Parathyroid adenoma (tissue), 2 donors: Measurements from ENCODE around the gene MRPL49.

Source experiments
- H2AFZ ChIP-seq: fragments of 300-600 bp; sonication (generic); one replicate; pipeline ENCODE4 v1.7.0; 2017; ENCODE audit warnings: antibody characterized with exemption, mild to moderate bottlenecking
- H3K27ac ChIP-seq: fragments of 300-600 bp; sonication (generic); one replicate; pipeline ENCODE4 v1.7.0; 2017
- H3K27me3 ChIP-seq: fragments of 300-600 bp; sonication (generic); one replicate; pipeline ENCODE4 v1.7.0; 2017; ENCODE audit warnings: low read length; ENCODE audit not compliant: control insufficient read depth, insufficient read depth
- H3K36me3 ChIP-seq: fragments of 300-600 bp; sonication (generic); one replicate; pipeline ENCODE4 v1.7.0; 2017; ENCODE audit warnings: low read length; ENCODE audit not compliant: control insufficient read depth, insufficient read depth
- H3K4me1 ChIP-seq: fragments of 300-600 bp; sonication (generic); one replicate; pipeline ENCODE4 v1.7.0; 2017; ENCODE audit warnings: control low read depth
- H3K4me2 ChIP-seq: fragments of 300-600 bp; sonication (generic); one replicate; pipeline ENCODE4 v1.7.0; 2017; ENCODE audit warnings: low read length
- H3K4me3 ChIP-seq: fragments of 300-600 bp; sonication (generic); one replicate; pipeline ENCODE4 v1.7.0; 2017; ENCODE audit warnings: low read depth, low read length
- H3K79me2 ChIP-seq: fragments of 300-600 bp; sonication (generic); one replicate; pipeline ENCODE4 v1.7.0; 2017; ENCODE audit warnings: control low read depth
- H3K9ac ChIP-seq: fragments of 300-600 bp; sonication (generic); one replicate; pipeline ENCODE4 v1.7.0; 2017; ENCODE audit warnings: mild to moderate bottlenecking
- H3K9me3 ChIP-seq: fragments of 300-600 bp; sonication (generic); one replicate; pipeline ENCODE4 v1.7.0; 2017; ENCODE audit warnings: low read length; ENCODE audit not compliant: control insufficient read depth
- TF ChIP-seq, protein P1 (sequence below): fragments of 300-600 bp; sonication (generic); IDR thresholded peaks from one replicate; pipeline ENCODE4 v1.7.0; 2017; ENCODE audit warnings: antibody characterized with exemption, mild to moderate bottlenecking
- donor health status: primary hyperparathyroidism.

The MRPL49 gene

GRCh38 chr11:65132238-65132987, 10.3 kb downstream of the MRPL49 start:
- H3K27ac ChIP-seq = no peak overlapping the region
- H3K36me3 ChIP-seq = no peaks in the 10 kb centered on the region

DNA sequence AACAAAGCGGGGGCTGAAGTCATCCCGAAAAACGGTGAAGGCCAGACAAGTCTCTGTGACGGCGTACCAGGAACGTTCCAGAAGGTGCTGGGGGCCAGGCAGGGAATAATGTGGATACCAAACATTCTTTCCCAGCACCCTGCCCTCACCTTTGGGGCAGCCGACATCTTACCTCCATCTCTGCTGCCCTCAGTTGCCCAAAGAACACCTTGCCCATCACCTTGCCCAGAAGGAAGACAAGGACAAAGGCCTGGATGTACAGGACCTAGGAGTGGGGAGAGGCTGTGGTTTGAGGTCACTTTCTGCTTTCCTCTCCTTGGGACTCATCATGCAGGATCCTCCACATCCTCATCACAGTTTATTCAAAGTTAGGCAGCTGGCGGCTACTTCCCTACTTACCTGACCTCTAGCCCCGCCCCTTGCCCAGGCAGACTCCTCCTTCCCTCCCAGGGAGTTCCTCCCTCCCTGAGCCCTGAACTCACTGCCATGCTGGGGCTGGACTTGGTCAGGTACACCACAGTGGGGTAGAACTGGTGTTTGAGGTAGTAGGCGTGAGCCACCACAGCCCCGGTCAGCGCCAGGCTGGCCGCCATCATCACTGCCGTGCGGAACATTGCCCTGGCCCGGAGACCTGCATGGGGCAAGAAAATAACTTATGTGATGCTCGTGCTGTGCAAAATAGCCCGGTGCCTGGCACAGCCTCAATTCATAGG, 11.0 kb downstream of the MRPL49 start:
- H3K4me2 ChIP-seq = peak overlapping the region; percentile 87
- no peaks in the 10 kb centered on the region for H3K27me3 ChIP-seq
- no peaks in the 10 kb centered on the region for H3K9me3 ChIP-seq
- H3K4me1 ChIP-seq = peaks cover 2% of the 10 kb centered on the region
- H2AFZ ChIP-seq = no peak overlapping the region
- peak overlapping the region; percentile 92 for H3K4me3 ChIP-seq
- no peaks in the 10 kb centered on the region for H3K36me3 ChIP-seq
- H3K79me2 ChIP-seq = peaks cover 10% of the 10 kb centered on the region
- TF ChIP-seq, protein P1, sequence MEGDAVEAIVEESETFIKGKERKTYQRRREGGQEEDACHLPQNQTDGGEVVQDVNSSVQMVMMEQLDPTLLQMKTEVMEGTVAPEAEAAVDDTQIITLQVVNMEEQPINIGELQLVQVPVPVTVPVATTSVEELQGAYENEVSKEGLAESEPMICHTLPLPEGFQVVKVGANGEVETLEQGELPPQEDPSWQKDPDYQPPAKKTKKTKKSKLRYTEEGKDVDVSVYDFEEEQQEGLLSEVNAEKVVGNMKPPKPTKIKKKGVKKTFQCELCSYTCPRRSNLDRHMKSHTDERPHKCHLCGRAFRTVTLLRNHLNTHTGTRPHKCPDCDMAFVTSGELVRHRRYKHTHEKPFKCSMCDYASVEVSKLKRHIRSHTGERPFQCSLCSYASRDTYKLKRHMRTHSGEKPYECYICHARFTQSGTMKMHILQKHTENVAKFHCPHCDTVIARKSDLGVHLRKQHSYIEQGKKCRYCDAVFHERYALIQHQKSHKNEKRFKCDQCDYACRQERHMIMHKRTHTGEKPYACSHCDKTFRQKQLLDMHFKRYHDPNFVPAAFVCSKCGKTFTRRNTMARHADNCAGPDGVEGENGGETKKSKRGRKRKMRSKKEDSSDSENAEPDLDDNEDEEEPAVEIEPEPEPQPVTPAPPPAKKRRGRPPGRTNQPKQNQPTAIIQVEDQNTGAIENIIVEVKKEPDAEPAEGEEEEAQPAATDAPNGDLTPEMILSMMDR = no peak
- no peak overlapping the region for H3K27ac ChIP-seq
- H3K9ac ChIP-seq = no peak overlapping the region

More at GRCh38 chr11:65132238-65132987, 10.3 kb downstream of the MRPL49 start:
- H3K4me1 ChIP-seq = peaks cover 2% of the 10 kb centered on the region
- no peak overlapping the region for H2AFZ ChIP-seq
- H3K9ac ChIP-seq = no peak overlapping the region
- no peak overlapping the region for H3K4me3 ChIP-seq
- no peaks in the 10 kb centered on the region for H3K9me3 ChIP-seq
- peaks cover 10% of the 10 kb centered on the region for H3K79me2 ChIP-seq
- H3K4me2 ChIP-seq = no peak overlapping the region
- TF ChIP-seq, protein P1 = no peak
- no peaks in the 10 kb centered on the region for H3K27me3 ChIP-seq

GRCh38 chr11:65133724-65134123, 11.6 kb downstream of the MRPL49 start:
- Histone ChIP-seq H3K36me3 (no peaks in the 10 kb centered on the region), H3K4me1 (peaks cover 2% of the 10 kb centered on the region), H3K4me3 (peak overlapping the region; percentile 92), H3K4me2 (peak overlapping the region; percentile 87), H3K9ac (no peak overlapping the region), H3K79me2 (peaks cover 10% of the 10 kb centered on the region), H3K27me3 (no peaks in the 10 kb centered on the region), H3K9me3 (no peaks in the 10 kb centered on the region), H2AFZ (peak overlapping the region; percentile 91), H3K27ac (peak overlapping the region; percentile 100)
- TF ChIP-seq, protein P1 = no peak

DNA sequence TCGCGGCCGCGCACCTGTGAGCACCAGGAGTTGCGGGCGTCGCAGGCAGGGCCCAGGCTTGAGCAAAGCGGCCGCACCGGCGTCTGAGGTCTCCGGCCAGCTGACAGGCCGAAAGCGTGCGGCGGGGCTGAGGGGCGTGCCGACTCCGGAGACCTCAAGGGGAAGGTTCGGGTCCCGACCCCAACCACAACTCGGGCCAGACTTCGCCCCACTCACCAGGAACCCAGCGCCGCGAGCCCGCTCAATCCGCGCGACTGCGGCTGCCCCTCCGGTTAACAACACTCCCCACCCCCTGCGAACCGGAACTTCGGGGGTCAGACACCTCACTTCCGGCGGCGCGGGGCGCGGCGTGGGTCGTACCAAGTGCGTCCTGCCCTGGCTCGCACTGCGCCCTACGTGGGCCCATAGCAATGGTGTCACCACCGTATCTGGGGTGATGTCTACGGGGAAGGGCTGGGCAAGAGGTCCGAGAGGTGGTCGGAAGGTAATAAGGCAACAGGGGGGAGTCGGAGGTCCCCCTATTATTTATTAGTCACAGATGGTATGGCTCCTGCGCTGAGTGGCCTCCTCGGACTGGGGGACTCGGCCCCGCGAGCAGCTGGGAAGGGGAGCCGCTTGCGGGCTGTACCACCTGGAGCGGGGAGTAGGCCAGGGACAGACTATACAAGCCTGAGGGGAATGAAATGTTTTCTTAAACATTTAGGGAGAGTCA, 12.3 kb downstream of the MRPL49 start, which contains the start of gene SYVN1:
Gene SYVN1 (minus strand): TSS at position 280 of the 712 bp plus-strand sequence. CDS start 918 bp downstream, outside the sequence.
- H3K4me1 ChIP-seq = peaks cover 2% of the 10 kb centered on the region

More for the DNA sequence above, 12.3 kb downstream of the MRPL49 start, which contains the start of gene SYVN1:
- no peaks in the 10 kb centered on the region for H3K9me3 ChIP-seq
- TF ChIP-seq, protein P1 = no peak
- peaks cover 10% of the 10 kb centered on the region for H3K79me2 ChIP-seq
- peak within 1 kb of the TSS; percentile 96 for H3K4me2 ChIP-seq
- H3K4me3 ChIP-seq = peak within 1 kb of the TSS; percentile 92
- no peaks in the 10 kb centered on the region for H3K27me3 ChIP-seq
- H3K9ac ChIP-seq = peak within 1 kb of the TSS; percentile 93
- H3K36me3 ChIP-seq = no peaks in the 10 kb centered on the region
- H2AFZ ChIP-seq = peak within 1 kb of the TSS; percentile 91
- H3K27ac ChIP-seq = peak within 1 kb of the TSS; percentile 100
